K562 (cell line): ENCODE data around the gene ARHGEF40. TPM values are rescaled to one million over a fixed set of nuclear protein-coding genes. Genes with fewer than 3 reads are reported as not detected.

Experiments used
- CBFA2T2 ChIP-seq: fragments of 450-650 bp; conservative IDR thresholded peaks from 2 replicates; pipeline ENCODE4 v1.6.1; 2017; ENCODE audit warnings: mild to moderate bottlenecking
- CBX5 ChIP-seq: IDR thresholded peaks from 2 replicates; pipeline ENCODE4 v1.6.1; 2014; ENCODE audit warnings: low read depth, borderline replicate concordance
- CEBPB ChIP-seq: fragments of 450-650 bp; IDR thresholded peaks from 2 replicates; pipeline ENCODE4 v1.6.1; 2016; ENCODE audit warnings: missing genetic modification characterization, missing compliant biosample characterization
- ESRRA ChIP-seq: fragments of 450-650 bp; IDR thresholded peaks from 2 replicates; pipeline ENCODE4 v1.6.1; 2014; ENCODE audit warnings: low read depth, mild to moderate bottlenecking, moderate library complexity, borderline replicate concordance
- ETS2 ChIP-seq: IDR thresholded peaks from 2 replicates; pipeline ENCODE4 v1.6.1; 2016; ENCODE audit warnings: borderline replicate concordance, missing genetic modification characterization, mild to moderate bottlenecking, moderate library complexity, missing compliant biosample characterization; ENCODE audit not compliant: poor library complexity, severe bottlenecking
- FOXA3 ChIP-seq, 2 experiments: fragments of 450-650 bp in 1 of 2; sonication (generic) in 1 of 2; formaldehyde crosslinking; IDR thresholded peaks in 1 of 2; conservative IDR thresholded peaks in 1 of 2; 2 replicates each; pipeline versions ENCODE4 v1.4.0 to v1.8.0; 2020 to 2022; ENCODE audit warnings: mild to moderate bottlenecking in 2 of 2, missing genetic modification reagents in 1 of 2
- FOXP1 ChIP-seq: sonication (generic); formaldehyde crosslinking; IDR thresholded peaks from 2 replicates; pipeline ENCODE4 v1.8.0; 2022; ENCODE audit warnings: mild to moderate bottlenecking, missing genetic modification reagents
- HLTF ChIP-seq: fragments of 450-650 bp; IDR thresholded peaks from 2 replicates; pipeline ENCODE4 v1.6.1; 2016
- HNRNPL ChIP-seq: fragments of 200-400 bp; formaldehyde crosslinking; IDR thresholded peaks from 2 replicates; pipeline ENCODE4 v1.6.1; 2017; ENCODE audit warnings: low read depth, mild to moderate bottlenecking, low read length
- NFE2L1 ChIP-seq: fragments of 450-650 bp; IDR thresholded peaks from 2 replicates; pipeline ENCODE4 v1.6.1; 2016; ENCODE audit warnings: missing genetic modification characterization, low read depth, mild to moderate bottlenecking, missing compliant biosample characterization, moderate library complexity, borderline replicate concordance
- NFIC ChIP-seq: fragments of 450-650 bp; IDR thresholded peaks from 2 replicates; pipeline ENCODE4 v1.6.1; 2017; ENCODE audit warnings: mild to moderate bottlenecking, inconsistent platforms
- NR2C1 ChIP-seq, 2 experiments: fragments of 450-650 bp; IDR thresholded peaks; 2 replicates each; pipeline ENCODE4 v1.6.1; 2017; ENCODE audit warnings: mild to moderate bottlenecking in 2 of 2, antibody characterized with exemption in 1 of 2, inconsistent platforms in 1 of 2, missing compliant biosample characterization in 1 of 2, missing genetic modification characterization in 1 of 2
- NR2C2 ChIP-seq, 2 experiments: fragments of 200-800 bp in 1 of 2; sonication (Bioruptor generic) in 1 of 2; sonication (generic) in 1 of 2; formaldehyde crosslinking in 1 of 2; IDR thresholded peaks; 2 replicates each; pipeline versions ENCODE4 v1.6.1 to v1.8.0; 2016 to 2022; ENCODE audit warnings: mild to moderate bottlenecking in 1 of 2, missing compliant biosample characterization in 1 of 2, missing genetic modification characterization in 1 of 2, missing genetic modification reagents in 1 of 2
- NR2F6 ChIP-seq: fragments of 450-650 bp; formaldehyde crosslinking; IDR thresholded peaks from 2 replicates; pipeline ENCODE4 v1.4.0; 2020; ENCODE audit warnings: mild to moderate bottlenecking
- SP2 ChIP-seq: IDR thresholded peaks from 2 replicates; pipeline ENCODE4 v1.6.1; 2011; ENCODE audit warnings: mild to moderate bottlenecking, low read depth, low read length, moderate library complexity; ENCODE audit not compliant: poor library complexity, severe bottlenecking; ENCODE audit errors: extremely low read depth
- ZNF239 ChIP-seq: fragments of 250-450 bp; sonication (Bioruptor Pico); IDR thresholded peaks from 2 replicates; pipeline ENCODE4 v1.4.0; 2020; ENCODE audit warnings: mild to moderate bottlenecking
- ZZZ3 ChIP-seq: fragments of 450-650 bp; IDR thresholded peaks from 2 replicates; pipeline ENCODE4 v1.6.1; 2016; ENCODE audit warnings: antibody characterized with exemption, mild to moderate bottlenecking, moderate library complexity
- polyA plus RNA-seq, 8 experiments: library from polyadenylated mRNA; depleted of rRNA in 4 of 8; stranded (reverse) in 5 of 8; unstranded in 3 of 8; fragments of >200 nt; fragmentation: Nextera tagmentation in 2 of 8; fragmentation: Illumina TruSeq in 1 of 8; extraction: Ambion mirVana in 2 of 8; extraction: Trizol in 1 of 8; gene quantifications; 2 replicates each; pipeline versions ENCODE4 v1.2.1 to v1.2.3, GENCODE V29; 2011 to 2014; ENCODE audit warnings: inconsistent platforms in 1 of 8, missing spikeins in 1 of 8
- total RNA-seq, 7 experiments: library from RNA; depleted of rRNA in 6 of 7; stranded (reverse); fragments of >200 nt in 6 of 7; fragmentation: Illumina TruSeq in 2 of 7; extraction: Trizol in 2 of 7; gene quantifications; 2 replicates each; pipeline versions ENCODE4 v1.2.1 to v1.2.3, GENCODE V29; 2011 to 2021; ENCODE audit warnings: low replicate concordance in 1 of 7
- TF ChIP-seq, protein P1 (sequence below): fragments of 250-450 bp; sonication (Bioruptor Pico); IDR thresholded peaks from 2 replicates; pipeline ENCODE4 v1.8.0; 2022; ENCODE audit warnings: moderate library complexity, mild to moderate bottlenecking, inconsistent platforms
- TF ChIP-seq, protein P2 (sequence below): fragments of 450-650 bp; formaldehyde crosslinking; IDR thresholded peaks from 2 replicates; pipeline ENCODE4 v1.4.0; 2020; ENCODE audit warnings: mild to moderate bottlenecking, moderate library complexity
- TF ChIP-seq, protein P3 (sequence below): sonication (generic); formaldehyde crosslinking; IDR thresholded peaks from 2 replicates; pipeline ENCODE4 v1.8.0; 2023; ENCODE audit warnings: mild to moderate bottlenecking, missing genetic modification reagents
- TF ChIP-seq, protein P4 (sequence below): fragments of 450-650 bp; formaldehyde crosslinking; conservative IDR thresholded peaks from 2 replicates; pipeline ENCODE4 v1.4.0; 2022; ENCODE audit warnings: mild to moderate bottlenecking, missing genetic modification characterization

Gene ARHGEF40
- total and polyA plus RNA-seq, 9 of the 15 experiments (the other 6 are each of a cell fraction or from before 2014, with no cell fraction given): 0.42 to 6.3 (median 3.8) TPM

DNA sequence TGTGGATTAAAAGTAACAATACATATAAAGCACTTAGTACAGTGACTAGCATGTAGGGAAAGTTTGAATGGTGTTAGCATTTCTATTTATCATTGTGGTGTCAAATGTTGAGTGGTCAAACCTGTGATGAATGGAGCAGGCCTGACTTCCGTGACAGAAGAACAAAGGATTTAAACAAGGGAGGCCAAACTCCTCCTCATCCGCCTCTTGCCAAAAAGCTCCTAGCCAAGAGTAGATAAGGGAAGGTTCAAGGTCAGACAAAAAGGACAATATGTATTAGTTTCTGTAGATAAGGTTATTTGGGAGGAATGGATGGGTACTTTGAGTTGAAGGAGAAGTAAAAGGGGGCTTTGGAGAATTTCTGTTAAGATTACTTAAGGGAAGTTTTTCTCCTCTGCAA, 21.5 kb upstream of the ARHGEF40 start (continued):
- TF ChIP-seq, protein P1, sequence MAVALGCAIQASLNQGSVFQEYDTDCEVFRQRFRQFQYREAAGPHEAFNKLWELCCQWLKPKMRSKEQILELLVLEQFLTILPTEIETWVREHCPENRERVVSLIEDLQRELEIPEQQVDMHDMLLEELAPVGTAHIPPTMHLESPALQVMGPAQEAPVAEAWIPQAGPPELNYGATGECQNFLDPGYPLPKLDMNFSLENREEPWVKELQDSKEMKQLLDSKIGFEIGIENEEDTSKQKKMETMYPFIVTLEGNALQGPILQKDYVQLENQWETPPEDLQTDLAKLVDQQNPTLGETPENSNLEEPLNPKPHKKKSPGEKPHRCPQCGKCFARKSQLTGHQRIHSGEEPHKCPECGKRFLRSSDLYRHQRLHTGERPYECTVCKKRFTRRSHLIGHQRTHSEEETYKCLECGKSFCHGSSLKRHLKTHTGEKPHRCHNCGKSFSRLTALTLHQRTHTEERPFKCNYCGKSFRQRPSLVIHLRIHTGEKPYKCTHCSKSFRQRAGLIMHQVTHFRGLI (CRISPR knock-in tag): no peak
- TF ChIP-seq CEBPB (tag): no peak
- TF ChIP-seq FOXA3 (CRISPR knock-in tag; conservative IDR thresholded peaks at IDR 0.05 in 1 of 2, IDR thresholded peaks at IDR 0.05 in 1 of 2): no peak
- no peak for TF ChIP-seq NR2C1 (IDR thresholded peaks at IDR 0.05)
- 0 out of 2 replicates have a peak, but pooled peaks have one; percentile 31 for TF ChIP-seq NR2C1 (tag; IDR thresholded peaks at IDR 0.05)
- TF ChIP-seq, protein P2, sequence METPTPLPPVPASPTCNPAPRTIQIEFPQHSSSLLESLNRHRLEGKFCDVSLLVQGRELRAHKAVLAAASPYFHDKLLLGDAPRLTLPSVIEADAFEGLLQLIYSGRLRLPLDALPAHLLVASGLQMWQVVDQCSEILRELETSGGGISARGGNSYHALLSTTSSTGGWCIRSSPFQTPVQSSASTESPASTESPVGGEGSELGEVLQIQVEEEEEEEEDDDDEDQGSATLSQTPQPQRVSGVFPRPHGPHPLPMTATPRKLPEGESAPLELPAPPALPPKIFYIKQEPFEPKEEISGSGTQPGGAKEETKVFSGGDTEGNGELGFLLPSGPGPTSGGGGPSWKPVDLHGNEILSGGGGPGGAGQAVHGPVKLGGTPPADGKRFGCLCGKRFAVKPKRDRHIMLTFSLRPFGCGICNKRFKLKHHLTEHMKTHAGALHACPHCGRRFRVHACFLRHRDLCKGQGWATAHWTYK (CRISPR knock-in tag): no peak
- TF ChIP-seq NR2C2 (CRISPR knock-in tag; IDR thresholded peaks at IDR 0.05): no peak
- peak; percentile 25; the same call in 1 of the 2 replicates for TF ChIP-seq NR2C2 (tag; IDR thresholded peaks at IDR 0.05)
- TF ChIP-seq, protein P3, sequence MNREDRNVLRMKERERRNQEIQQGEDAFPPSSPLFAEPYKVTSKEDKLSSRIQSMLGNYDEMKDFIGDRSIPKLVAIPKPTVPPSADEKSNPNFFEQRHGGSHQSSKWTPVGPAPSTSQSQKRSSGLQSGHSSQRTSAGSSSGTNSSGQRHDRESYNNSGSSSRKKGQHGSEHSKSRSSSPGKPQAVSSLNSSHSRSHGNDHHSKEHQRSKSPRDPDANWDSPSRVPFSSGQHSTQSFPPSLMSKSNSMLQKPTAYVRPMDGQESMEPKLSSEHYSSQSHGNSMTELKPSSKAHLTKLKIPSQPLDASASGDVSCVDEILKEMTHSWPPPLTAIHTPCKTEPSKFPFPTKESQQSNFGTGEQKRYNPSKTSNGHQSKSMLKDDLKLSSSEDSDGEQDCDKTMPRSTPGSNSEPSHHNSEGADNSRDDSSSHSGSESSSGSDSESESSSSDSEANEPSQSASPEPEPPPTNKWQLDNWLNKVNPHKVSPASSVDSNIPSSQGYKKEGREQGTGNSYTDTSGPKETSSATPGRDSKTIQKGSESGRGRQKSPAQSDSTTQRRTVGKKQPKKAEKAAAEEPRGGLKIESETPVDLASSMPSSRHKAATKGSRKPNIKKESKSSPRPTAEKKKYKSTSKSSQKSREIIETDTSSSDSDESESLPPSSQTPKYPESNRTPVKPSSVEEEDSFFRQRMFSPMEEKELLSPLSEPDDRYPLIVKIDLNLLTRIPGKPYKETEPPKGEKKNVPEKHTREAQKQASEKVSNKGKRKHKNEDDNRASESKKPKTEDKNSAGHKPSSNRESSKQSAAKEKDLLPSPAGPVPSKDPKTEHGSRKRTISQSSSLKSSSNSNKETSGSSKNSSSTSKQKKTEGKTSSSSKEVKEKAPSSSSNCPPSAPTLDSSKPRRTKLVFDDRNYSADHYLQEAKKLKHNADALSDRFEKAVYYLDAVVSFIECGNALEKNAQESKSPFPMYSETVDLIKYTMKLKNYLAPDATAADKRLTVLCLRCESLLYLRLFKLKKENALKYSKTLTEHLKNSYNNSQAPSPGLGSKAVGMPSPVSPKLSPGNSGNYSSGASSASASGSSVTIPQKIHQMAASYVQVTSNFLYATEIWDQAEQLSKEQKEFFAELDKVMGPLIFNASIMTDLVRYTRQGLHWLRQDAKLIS (CRISPR knock-in tag): no peak
- TF ChIP-seq CBFA2T2: no peak
- no peak for TF ChIP-seq HLTF
- TF ChIP-seq NFE2L1 (tag): no peak
- TF ChIP-seq NFIC: 0 out of 2 replicates have a peak, but pooled peaks have one; percentile 7
- no peak for TF ChIP-seq SP2
- TF ChIP-seq NR2F6 (CRISPR knock-in tag): no peak
- TF ChIP-seq FOXP1 (CRISPR knock-in tag): no peak
- TF ChIP-seq ZNF239 (CRISPR knock-in tag): no peak
- TF ChIP-seq, protein P4, sequence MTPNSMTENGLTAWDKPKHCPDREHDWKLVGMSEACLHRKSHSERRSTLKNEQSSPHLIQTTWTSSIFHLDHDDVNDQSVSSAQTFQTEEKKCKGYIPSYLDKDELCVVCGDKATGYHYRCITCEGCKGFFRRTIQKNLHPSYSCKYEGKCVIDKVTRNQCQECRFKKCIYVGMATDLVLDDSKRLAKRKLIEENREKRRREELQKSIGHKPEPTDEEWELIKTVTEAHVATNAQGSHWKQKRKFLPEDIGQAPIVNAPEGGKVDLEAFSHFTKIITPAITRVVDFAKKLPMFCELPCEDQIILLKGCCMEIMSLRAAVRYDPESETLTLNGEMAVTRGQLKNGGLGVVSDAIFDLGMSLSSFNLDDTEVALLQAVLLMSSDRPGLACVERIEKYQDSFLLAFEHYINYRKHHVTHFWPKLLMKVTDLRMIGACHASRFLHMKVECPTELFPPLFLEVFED (CRISPR knock-in tag): no peak
- peak; percentile 82 for TF ChIP-seq ESRRA
- no peak for TF ChIP-seq ZZZ3
- TF ChIP-seq HNRNPL: no peak
- TF ChIP-seq CBX5: no peak
- no peak for TF ChIP-seq ETS2
